Osteocyte (in vitro differentiated cells): ENCODE data around the gene BORCS5. TPM values are rescaled to one million over a fixed set of nuclear protein-coding genes. Genes with fewer than 3 reads are reported as not detected.

Experiments
- DNase-seq: peaks from one replicate; pipeline ENCODE4 v3.0.0; 2021; ENCODE audit warnings: mixed read lengths; ENCODE audit not compliant: unreplicated experiment; ENCODE audit errors: extremely low spot score
- H3K27ac Mint-ChIP-seq: one replicate; pipeline ENCODE4 v1.8.0; 2021; ENCODE audit warnings: mild to moderate bottlenecking, mixed read lengths; ENCODE audit not compliant: unreplicated experiment
- H3K27me3 Mint-ChIP-seq: one replicate; pipeline ENCODE4 v1.8.0; 2021; ENCODE audit warnings: mixed read lengths; ENCODE audit not compliant: unreplicated experiment
- H3K36me3 Mint-ChIP-seq: one replicate; pipeline ENCODE4 v1.8.0; 2021; ENCODE audit warnings: mixed read lengths; ENCODE audit not compliant: unreplicated experiment
- H3K4me1 Mint-ChIP-seq: one replicate; pipeline ENCODE4 v1.8.0; 2021; ENCODE audit warnings: mixed read lengths; ENCODE audit not compliant: unreplicated experiment
- H3K4me3 Mint-ChIP-seq: one replicate; pipeline ENCODE4 v1.8.0; 2021; ENCODE audit warnings: mild to moderate bottlenecking, moderate library complexity, mixed read lengths; ENCODE audit not compliant: unreplicated experiment
- H3K9me3 Mint-ChIP-seq: one replicate; pipeline ENCODE4 v1.8.0; 2021; ENCODE audit warnings: mixed read lengths; ENCODE audit not compliant: unreplicated experiment
- total RNA-seq: library from RNA; stranded (reverse); gene quantifications from 2 replicates; pipeline ENCODE4 v1.2.1, GENCODE V29; 2021
- TF ChIP-seq, protein P1 (sequence below): fragments of 200-600 bp; sonication (generic); IDR thresholded peaks from 2 replicates; pipeline ENCODE4 v1.5.0; 2021; ENCODE audit warnings: antibody characterized with exemption, mild to moderate bottlenecking, moderate library complexity

BORCS5 gene
- total RNA-seq, 1 donor from 2014 or later: 16.7 TPM

GRCh38 chr12:12445882-12446181 lies 89.0 kb downstream of the BORCS5 start:
- H3K4me1 Mint-ChIP-seq: peaks cover 30% of the 10 kb centered on the region
- TF ChIP-seq, protein P1, sequence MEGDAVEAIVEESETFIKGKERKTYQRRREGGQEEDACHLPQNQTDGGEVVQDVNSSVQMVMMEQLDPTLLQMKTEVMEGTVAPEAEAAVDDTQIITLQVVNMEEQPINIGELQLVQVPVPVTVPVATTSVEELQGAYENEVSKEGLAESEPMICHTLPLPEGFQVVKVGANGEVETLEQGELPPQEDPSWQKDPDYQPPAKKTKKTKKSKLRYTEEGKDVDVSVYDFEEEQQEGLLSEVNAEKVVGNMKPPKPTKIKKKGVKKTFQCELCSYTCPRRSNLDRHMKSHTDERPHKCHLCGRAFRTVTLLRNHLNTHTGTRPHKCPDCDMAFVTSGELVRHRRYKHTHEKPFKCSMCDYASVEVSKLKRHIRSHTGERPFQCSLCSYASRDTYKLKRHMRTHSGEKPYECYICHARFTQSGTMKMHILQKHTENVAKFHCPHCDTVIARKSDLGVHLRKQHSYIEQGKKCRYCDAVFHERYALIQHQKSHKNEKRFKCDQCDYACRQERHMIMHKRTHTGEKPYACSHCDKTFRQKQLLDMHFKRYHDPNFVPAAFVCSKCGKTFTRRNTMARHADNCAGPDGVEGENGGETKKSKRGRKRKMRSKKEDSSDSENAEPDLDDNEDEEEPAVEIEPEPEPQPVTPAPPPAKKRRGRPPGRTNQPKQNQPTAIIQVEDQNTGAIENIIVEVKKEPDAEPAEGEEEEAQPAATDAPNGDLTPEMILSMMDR: no peak
- no peak overlapping the region for H3K27ac Mint-ChIP-seq
- H3K4me3 Mint-ChIP-seq: no peak overlapping the region
- H3K9me3 Mint-ChIP-seq: no peaks in the 10 kb centered on the region
- H3K27me3 Mint-ChIP-seq: no peaks in the 10 kb centered on the region
- no peak for DNase-seq
- H3K36me3 Mint-ChIP-seq: no peaks in the 10 kb centered on the region

GRCh38 chr12:12446786-12447185 lies 89.9 kb downstream of the BORCS5 start:
- Mint-ChIP-seq H3K27me3 (no peaks in the 10 kb centered on the region), H3K27ac (no peak overlapping the region), H3K4me1 (peaks cover 22% of the 10 kb centered on the region), H3K4me3 (no peak overlapping the region), H3K9me3 (no peaks in the 10 kb centered on the region), H3K36me3 (no peaks in the 10 kb centered on the region)
- no peak for DNase-seq
- TF ChIP-seq, protein P1: no peak

DNA sequence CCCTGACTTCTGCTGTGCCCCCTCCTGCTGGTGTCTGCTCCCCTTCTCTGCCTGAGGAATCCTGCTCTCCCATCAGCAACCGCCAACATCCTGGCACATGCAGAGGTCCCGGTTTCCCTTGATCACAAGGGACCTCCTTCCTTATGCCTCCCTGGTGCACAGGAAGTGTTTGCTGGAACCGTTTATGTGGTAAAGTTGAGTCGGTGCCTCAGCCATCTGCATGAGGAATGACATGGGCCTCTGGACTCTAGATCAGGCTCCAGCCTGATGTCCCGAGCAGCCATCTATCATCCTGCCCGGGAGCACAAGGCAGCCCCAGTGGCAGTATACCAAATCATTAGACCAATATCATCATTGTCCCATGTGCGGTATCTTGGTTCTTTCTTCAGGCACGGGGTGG lies 90.4 kb downstream of the BORCS5 start:
- no peaks in the 10 kb centered on the region for H3K36me3 Mint-ChIP-seq
- TF ChIP-seq, protein P1: no peak
- no peak for DNase-seq
- no peaks in the 10 kb centered on the region for H3K9me3 Mint-ChIP-seq
- no peaks in the 10 kb centered on the region for H3K27me3 Mint-ChIP-seq
- H3K27ac Mint-ChIP-seq: no peak overlapping the region
- peaks cover 18% of the 10 kb centered on the region for H3K4me1 Mint-ChIP-seq
- H3K4me3 Mint-ChIP-seq: no peak overlapping the region

DNA sequence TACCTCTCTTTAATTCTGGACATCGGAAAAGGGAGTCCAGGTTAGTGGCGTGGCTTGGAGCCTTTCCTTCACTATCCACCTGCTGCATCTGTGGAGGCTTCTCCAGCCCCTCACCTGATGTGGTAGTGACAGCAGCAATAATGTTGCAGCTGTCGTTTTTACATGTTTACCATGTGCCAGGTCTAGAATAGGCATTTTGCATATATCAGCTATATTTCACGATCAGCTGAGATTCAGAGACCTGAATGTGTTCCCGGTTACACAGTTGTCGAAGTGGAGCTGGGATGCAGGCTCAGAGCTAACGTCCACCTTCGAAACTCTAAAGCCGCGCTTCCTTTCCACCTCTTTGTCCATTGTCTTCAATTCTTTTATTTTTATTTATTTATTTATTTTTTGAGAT lies 91.0 kb downstream of the BORCS5 start:
- no peak for DNase-seq
- Mint-ChIP-seq H3K4me1 (peaks cover 12% of the 10 kb centered on the region), H3K4me3 (no peak overlapping the region), H3K27me3 (no peaks in the 10 kb centered on the region), H3K9me3 (no peaks in the 10 kb centered on the region), H3K36me3 (no peaks in the 10 kb centered on the region), H3K27ac (no peak overlapping the region)
- TF ChIP-seq, protein P1: no peak

- H3K9me3 Mint-ChIP-seq: no peaks in the 10 kb centered on the region
- H3K27me3 Mint-ChIP-seq: no peaks in the 10 kb centered on the region
- no peak overlapping the region for H3K27ac Mint-ChIP-seq
- peaks cover 8% of the 10 kb centered on the region for H3K4me1 Mint-ChIP-seq
- H3K4me3 Mint-ChIP-seq: no peak overlapping the region
- DNase-seq: no peak
- H3K36me3 Mint-ChIP-seq: no peaks in the 10 kb centered on the region
- TF ChIP-seq, protein P1: no peak
These were observed 92.7 kb downstream of the BORCS5 start for GRCh38 chr12:12449533-12450025.
